Measurements from ENCODE around the gene WDR62.

GRCh38 chr19:36026091-36026876, 28.4 kb upstream of the WDR62 start:
- no peak for TF ChIP-seq CTCF (IDR thresholded peaks at IDR 0.05; ENCODE audit: poor library complexity, severe bottlenecking)
- no peak for TF ChIP-seq EZH2 (IDR thresholded peaks at IDR 0.05; ENCODE audit: borderline replicate concordance, insufficient read depth, low read length, poor library complexity, severe bottlenecking)

Data from neural cell (in vitro differentiated cells).